A549 (cell line): ENCODE results near the gene NRIP3. TPM values are rescaled to one million over a fixed set of nuclear protein-coding genes. Genes with fewer than 3 reads are reported as not detected.

Experiments
- ATAC-seq, 2 experiments: fragments of 200-7000 bp in 1 of 2; fragments of >200 bp in 1 of 2; cut with Nextera tagmentation in 1 of 2; cut with Tn5 transposase in 1 of 2; 3 replicates each; pipeline versions ENCODE4 v1.8.0 to v1.9.1; 2018 to 2020; ENCODE audit warnings: mild to moderate bottlenecking in 1 of 2, moderate library complexity in 1 of 2
- CTCF ChIA-PET: fragments of 300-600 bp; sonication (Branson Sonifier 250); formaldehyde crosslinking; extraction: SDS; loops from one replicate; lab custom pipeline; 2021; ENCODE audit warnings: antibody characterized with exemption, inconsistent platforms; lab: Yijun Ruan, JAX
- POLR2A ChIA-PET: fragments of 350-600 bp; formaldehyde crosslinking; extraction: SDS; loops from one replicate; lab custom pipeline; 2021; ENCODE audit warnings: antibody characterized with exemption, inconsistent platforms; lab: Yijun Ruan, JAX
- DNase-seq, 2 experiments: peaks; one replicate each; pipeline versions ENCODE4 v3.0.0 to v3.0.0-alpha.2; 2011 to 2016; ENCODE audit warnings: low read depth in 1 of 2, low spot score in 1 of 2
- FAIRE-seq: peaks from 2 replicates; lab custom pipeline; 2011; peaks lifted over from hg19 to GRCh38; lab: Jason Lieb, UNC
- H3K27ac ChIP-seq, 2 experiments: fragments of >200 bp; sonication (Bioruptor Twin); formaldehyde crosslinking; 3 replicates each; pipeline ENCODE4 v1.5.1; 2016 to 2017
- H3K4me1 ChIP-seq: fragments of >200 bp; sonication (Bioruptor Twin); formaldehyde crosslinking; 3 replicates; pipeline ENCODE4 v1.6.1; 2016
- H3K4me2 ChIP-seq: fragments of >200 bp; sonication (Bioruptor Twin); formaldehyde crosslinking; 3 replicates; pipeline ENCODE4 v1.6.1; 2016
- H3K4me3 ChIP-seq: fragments of >200 bp; sonication (Bioruptor Twin); formaldehyde crosslinking; 3 replicates; pipeline ENCODE4 v1.5.1; 2016
- H3K9me3 ChIP-seq: fragments of >200 bp; sonication (Bioruptor Twin); formaldehyde crosslinking; 3 replicates; pipeline ENCODE4 v1.6.1; 2016
- CBX8 ChIP-seq: fragments of 200-600 bp; sonication (generic); IDR thresholded peaks from 2 replicates; pipeline ENCODE4 v1.6.1; 2016
- GATA3 ChIP-seq: IDR thresholded peaks from 2 replicates; pipeline ENCODE4 v1.6.1; 2012; ENCODE audit warnings: borderline replicate concordance
- HOXA7 ChIP-seq: fragments of 250-450 bp; sonication (Bioruptor Pico); IDR thresholded peaks from 2 replicates; pipeline ENCODE4 v1.5.0; 2020; ENCODE audit warnings: mild to moderate bottlenecking, moderate library complexity
- HOXB13 ChIP-seq: fragments of 250-450 bp; sonication (Bioruptor Pico); IDR thresholded peaks from 2 replicates; pipeline ENCODE4 v1.5.0; 2020; ENCODE audit warnings: low read depth, mild to moderate bottlenecking, moderate library complexity
- JUN ChIP-seq, 2 experiments: fragments of >200 bp; sonication (Bioruptor Twin); formaldehyde crosslinking; IDR thresholded peaks; 2 replicates in 1 of 2; 3 replicates in 1 of 2; pipeline ENCODE4 v1.6.1; 2016 to 2017
- KDM1A ChIP-seq: fragments of 200-600 bp; sonication (generic); IDR thresholded peaks from 2 replicates; pipeline ENCODE4 v1.6.1; 2016; ENCODE audit warnings: low read depth, mild to moderate bottlenecking
- NFE2L2 ChIP-seq: fragments of 150-350 bp; conservative IDR thresholded peaks from 2 replicates; pipeline ENCODE4 v1.6.1; 2014; ENCODE audit warnings: low read length
- NR3C1 ChIP-seq: fragments of >200 bp; sonication (Bioruptor Twin); formaldehyde crosslinking; IDR thresholded peaks from 3 replicates; pipeline ENCODE4 v1.6.1; 2017
- POLR2A ChIP-seq: IDR thresholded peaks from 2 replicates; pipeline ENCODE4 v1.6.1; 2012; ENCODE audit warnings: mild to moderate bottlenecking, low read length
- POLR2AphosphoS2 ChIP-seq: conservative IDR thresholded peaks from 2 replicates; pipeline ENCODE4 v1.6.1; 2012; ENCODE audit warnings: low read length, improper control_type of control experiment, inconsistent platforms
- RAD21 ChIP-seq, 2 experiments: fragments of >200 bp in 1 of 2; sonication (Bioruptor Twin) in 1 of 2; formaldehyde crosslinking in 1 of 2; IDR thresholded peaks in 1 of 2; conservative IDR thresholded peaks in 1 of 2; 2 replicates in 1 of 2; 3 replicates in 1 of 2; pipeline ENCODE4 v1.6.1; 2012 to 2018; ENCODE audit warnings: inconsistent platforms in 1 of 2
- RFX5 ChIP-seq: fragments of 450-650 bp; IDR thresholded peaks from 2 replicates; pipeline ENCODE4 v1.7.1; 2014; ENCODE audit warnings: antibody characterized with exemption, mild to moderate bottlenecking, moderate library complexity
- SMC3 ChIP-seq: fragments of >200 bp; sonication (Bioruptor Twin); formaldehyde crosslinking; IDR thresholded peaks from 3 replicates; pipeline ENCODE4 v1.6.1; 2018; ENCODE audit warnings: inconsistent platforms
- SREBF2 ChIP-seq: fragments of 450-650 bp; IDR thresholded peaks from 2 replicates; pipeline ENCODE4 v1.6.1; 2014; ENCODE audit warnings: mild to moderate bottlenecking, moderate library complexity
- ZSCAN20 ChIP-seq: fragments of 250-450 bp; sonication (Bioruptor Pico); IDR thresholded peaks from 2 replicates; pipeline ENCODE4 v1.8.0; 2022; ENCODE audit warnings: mild to moderate bottlenecking, moderate library complexity
- WGBS: methylation state at CpG from one replicate; pipeline ENCODE4 v1.1.6; 2017; ENCODE audit errors: missing lambda C conversion rate; 5-methylcytosine and 5-hydroxymethylcytosine counted together
- polyA plus RNA-seq, 4 experiments: library from polyadenylated mRNA; depleted of rRNA in 3 of 4; stranded (reverse); fragments of >200 nt; fragmentation: RNase III in 1 of 4; extraction: RNeasy Plus Mini Kit Qiagen cat#74134 plus additional on column Dnase treatment in 1 of 4; gene quantifications; 2 replicates in 3 of 4; 3 replicates in 1 of 4; pipeline ENCODE4 v1.2.3, GENCODE V29; 2011 to 2017
- TF ChIP-seq, protein P1 (sequence below): fragments of 250-450 bp; sonication (Bioruptor Pico); IDR thresholded peaks from 2 replicates; pipeline ENCODE4 v1.5.0; 2021; ENCODE audit warnings: mild to moderate bottlenecking, moderate library complexity, borderline replicate concordance
- TF ChIP-seq, protein P2 (sequence below): fragments of 450-650 bp; IDR thresholded peaks from 2 replicates; pipeline ENCODE4 v1.6.1; 2014; ENCODE audit warnings: antibody characterized with exemption
- TF ChIP-seq, protein P3 (sequence below): fragments of >200 bp; sonication (Bioruptor Twin); formaldehyde crosslinking; IDR thresholded peaks from 3 replicates; pipeline ENCODE4 v1.6.1; 2016
- TF ChIP-seq, protein P4 (sequence below): fragments of >200 bp; sonication (Bioruptor Twin); formaldehyde crosslinking; IDR thresholded peaks from 3 replicates; pipeline ENCODE4 v1.5.1; 2016

NRIP3 gene
- polyA plus RNA-seq, 2 of the 4 experiments (the other 2 are of a cell fraction): 0.49 to 1.0 TPM

DNA sequence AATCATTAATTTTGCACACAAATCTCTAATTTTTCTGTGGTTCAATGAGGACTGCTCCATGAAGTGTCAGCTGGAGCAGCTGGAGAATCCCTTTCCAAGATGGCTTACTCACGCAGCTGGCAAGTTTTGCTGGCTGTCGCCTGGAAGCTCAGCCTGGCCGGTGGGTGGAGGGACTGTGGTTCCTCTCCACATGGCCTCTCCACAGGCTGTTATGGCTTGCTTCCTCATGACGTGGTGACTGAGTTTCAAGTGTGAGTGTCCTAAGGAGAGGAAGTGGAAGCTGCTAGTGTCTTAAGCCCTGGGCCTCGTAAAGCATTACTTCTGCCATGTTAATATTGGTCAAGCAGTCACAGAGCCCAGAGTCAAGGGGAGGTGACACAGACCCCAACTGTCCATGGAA lies 14.0 kb upstream of the NRIP3 start (continued):
- no peak for TF ChIP-seq HOXA7 (CRISPR knock-in tag)
- no peak for TF ChIP-seq KDM1A
- TF ChIP-seq POLR2AphosphoS2: no peak
- TF ChIP-seq CBX8: no peak
- no peak for TF ChIP-seq NFE2L2

DNA sequence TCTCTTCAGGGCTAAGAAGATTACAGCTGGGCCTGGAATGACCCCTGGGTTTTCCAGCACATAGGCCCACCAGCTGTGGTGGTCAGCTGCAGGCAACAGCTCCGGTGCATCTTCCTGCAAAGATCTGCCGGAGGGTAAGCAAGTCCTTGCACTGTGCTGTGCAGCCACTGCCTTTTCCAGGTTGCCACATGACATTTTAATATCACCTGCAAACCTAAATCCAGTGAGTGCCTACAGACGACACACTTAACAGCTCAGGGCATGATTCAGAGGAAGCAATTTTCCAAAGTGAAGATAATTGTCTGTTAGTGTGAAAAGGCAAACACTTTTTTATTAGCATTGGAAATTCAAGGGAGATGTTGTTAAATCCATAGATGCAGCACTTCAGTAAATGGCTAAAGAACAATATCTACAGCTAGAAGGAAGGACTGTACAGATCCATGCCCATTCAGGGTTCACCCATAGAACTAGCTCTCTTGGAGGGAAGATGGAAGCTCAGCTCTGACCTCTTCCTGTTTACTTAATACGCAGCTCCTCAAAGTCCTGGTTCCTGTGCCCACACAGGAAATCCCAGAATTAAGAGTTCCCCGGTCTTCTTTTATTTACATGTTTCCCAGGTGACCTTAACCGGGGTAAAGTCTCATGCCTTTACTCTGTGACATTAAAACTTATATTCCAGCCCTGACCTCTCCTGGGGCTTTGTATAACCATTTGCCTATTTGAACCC lies 13.3 kb upstream of the NRIP3 start:
- TF ChIP-seq POLR2A (no peak), HOXB13 (CRISPR knock-in tag) (no peak), NR3C1 (no peak), SREBF2 (no peak), HOXA7 (CRISPR knock-in tag) (no peak)
- TF ChIP-seq, protein P1, sequence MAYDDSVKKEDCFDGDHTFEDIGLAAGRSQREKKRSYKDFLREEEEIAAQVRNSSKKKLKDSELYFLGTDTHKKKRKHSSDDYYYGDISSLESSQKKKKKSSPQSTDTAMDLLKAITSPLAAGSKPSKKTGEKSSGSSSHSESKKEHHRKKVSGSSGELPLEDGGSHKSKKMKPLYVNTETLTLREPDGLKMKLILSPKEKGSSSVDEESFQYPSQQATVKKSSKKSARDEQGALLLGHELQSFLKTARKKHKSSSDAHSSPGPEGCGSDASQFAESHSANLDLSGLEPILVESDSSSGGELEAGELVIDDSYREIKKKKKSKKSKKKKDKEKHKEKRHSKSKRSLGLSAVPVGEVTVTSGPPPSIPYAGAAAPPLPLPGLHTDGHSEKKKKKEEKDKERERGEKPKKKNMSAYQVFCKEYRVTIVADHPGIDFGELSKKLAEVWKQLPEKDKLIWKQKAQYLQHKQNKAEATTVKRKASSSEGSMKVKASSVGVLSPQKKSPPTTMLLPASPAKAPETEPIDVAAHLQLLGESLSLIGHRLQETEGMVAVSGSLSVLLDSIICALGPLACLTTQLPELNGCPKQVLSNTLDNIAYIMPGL (CRISPR knock-in tag): no peak
- H3K4me1 ChIP-seq: no peaks in the 10 kb centered on the region
- no peak for DNase-seq
- ChIA-PET POLR2A (no interaction called here), CTCF (interaction anchor here (0.6 to 9.8 kb wide), 15 partner anchors 8 to 490 kb away, joined by 3 to 160 read pairs (median 10); partner anchors contain the start of genes NRIP3 and SCUBE2)
- ATAC-seq: no peak
- H3K27ac ChIP-seq: no peak overlapping the region
- no peak for FAIRE-seq
- 75% methylated on average over 6 of the region's 6 CpGs for WGBS
- H3K9me3 ChIP-seq: no peaks in the 10 kb centered on the region
- H3K4me3 ChIP-seq: no peak overlapping the region
- no peak overlapping the region for H3K4me2 ChIP-seq

DNA sequence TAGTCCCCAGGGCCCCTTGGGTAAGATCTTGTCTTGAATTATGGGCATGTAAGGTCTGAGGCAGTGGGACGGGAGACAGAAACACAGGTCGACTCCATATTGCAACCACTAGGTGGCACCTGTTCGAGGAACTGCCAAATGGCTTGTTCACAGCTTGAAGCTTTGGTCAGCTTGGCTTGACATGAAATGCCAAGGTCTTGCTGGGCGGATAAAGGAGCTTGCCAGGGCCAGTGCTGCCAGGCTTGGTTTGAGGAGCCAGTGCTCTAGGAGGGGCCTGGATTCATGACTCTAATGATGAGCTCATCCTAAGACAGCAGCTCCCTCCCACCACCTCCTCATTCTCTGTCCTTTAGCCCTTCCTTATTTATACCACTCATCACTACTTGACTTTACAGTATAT lies 11.9 kb upstream of the NRIP3 start:
- WGBS: 6% methylated on average over 4 of the region's 4 CpGs
- Histone ChIP-seq H3K4me2 (no peak overlapping the region), H3K9me3 (no peaks in the 10 kb centered on the region; the same call in 2 of the 3 replicates), H3K4me3 (no peak overlapping the region), H3K27ac (no peak overlapping the region), H3K4me1 (no peaks in the 10 kb centered on the region)
- ChIA-PET CTCF (interaction anchor here (0.6 to 9.8 kb wide), 35 partner anchors 9 to 491 kb away, joined by 3 to 160 read pairs (median 6); partner anchors contain the start of gene SCUBE2), POLR2A (interaction anchor here (1.4 to 1.7 kb wide), 2 partner anchors 122 to 445 kb away, joined by 4 to 5 read pairs; partner anchors contain the start of gene ZNF143)
- peak; percentile 95 to 98 for ATAC-seq
- TF ChIP-seq GATA3: no peak
- peak; percentile 85 for TF ChIP-seq SMC3
- TF ChIP-seq RAD21 (conservative IDR thresholded peaks at IDR 0.05 in 1 of 2, IDR thresholded peaks at IDR 0.05 in 1 of 2): peak; percentile 67 to 68
- no peak for TF ChIP-seq ZSCAN20 (CRISPR knock-in tag)
- TF ChIP-seq, protein P2, sequence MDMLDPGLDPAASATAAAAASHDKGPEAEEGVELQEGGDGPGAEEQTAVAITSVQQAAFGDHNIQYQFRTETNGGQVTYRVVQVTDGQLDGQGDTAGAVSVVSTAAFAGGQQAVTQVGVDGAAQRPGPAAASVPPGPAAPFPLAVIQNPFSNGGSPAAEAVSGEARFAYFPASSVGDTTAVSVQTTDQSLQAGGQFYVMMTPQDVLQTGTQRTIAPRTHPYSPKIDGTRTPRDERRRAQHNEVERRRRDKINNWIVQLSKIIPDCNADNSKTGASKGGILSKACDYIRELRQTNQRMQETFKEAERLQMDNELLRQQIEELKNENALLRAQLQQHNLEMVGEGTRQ: no peak
- no peak for TF ChIP-seq RFX5
- TF ChIP-seq, protein P3, sequence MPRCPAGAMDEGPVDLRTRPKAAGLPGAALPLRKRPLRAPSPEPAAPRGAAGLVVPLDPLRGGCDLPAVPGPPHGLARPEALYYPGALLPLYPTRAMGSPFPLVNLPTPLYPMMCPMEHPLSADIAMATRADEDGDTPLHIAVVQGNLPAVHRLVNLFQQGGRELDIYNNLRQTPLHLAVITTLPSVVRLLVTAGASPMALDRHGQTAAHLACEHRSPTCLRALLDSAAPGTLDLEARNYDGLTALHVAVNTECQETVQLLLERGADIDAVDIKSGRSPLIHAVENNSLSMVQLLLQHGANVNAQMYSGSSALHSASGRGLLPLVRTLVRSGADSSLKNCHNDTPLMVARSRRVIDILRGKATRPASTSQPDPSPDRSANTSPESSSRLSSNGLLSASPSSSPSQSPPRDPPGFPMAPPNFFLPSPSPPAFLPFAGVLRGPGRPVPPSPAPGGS: no peak
- TF ChIP-seq JUN (IDR thresholded peaks at IDR 0.05): no peak
- TF ChIP-seq, protein P4, sequence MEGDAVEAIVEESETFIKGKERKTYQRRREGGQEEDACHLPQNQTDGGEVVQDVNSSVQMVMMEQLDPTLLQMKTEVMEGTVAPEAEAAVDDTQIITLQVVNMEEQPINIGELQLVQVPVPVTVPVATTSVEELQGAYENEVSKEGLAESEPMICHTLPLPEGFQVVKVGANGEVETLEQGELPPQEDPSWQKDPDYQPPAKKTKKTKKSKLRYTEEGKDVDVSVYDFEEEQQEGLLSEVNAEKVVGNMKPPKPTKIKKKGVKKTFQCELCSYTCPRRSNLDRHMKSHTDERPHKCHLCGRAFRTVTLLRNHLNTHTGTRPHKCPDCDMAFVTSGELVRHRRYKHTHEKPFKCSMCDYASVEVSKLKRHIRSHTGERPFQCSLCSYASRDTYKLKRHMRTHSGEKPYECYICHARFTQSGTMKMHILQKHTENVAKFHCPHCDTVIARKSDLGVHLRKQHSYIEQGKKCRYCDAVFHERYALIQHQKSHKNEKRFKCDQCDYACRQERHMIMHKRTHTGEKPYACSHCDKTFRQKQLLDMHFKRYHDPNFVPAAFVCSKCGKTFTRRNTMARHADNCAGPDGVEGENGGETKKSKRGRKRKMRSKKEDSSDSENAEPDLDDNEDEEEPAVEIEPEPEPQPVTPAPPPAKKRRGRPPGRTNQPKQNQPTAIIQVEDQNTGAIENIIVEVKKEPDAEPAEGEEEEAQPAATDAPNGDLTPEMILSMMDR: peak; percentile 82
- no peak for TF ChIP-seq HOXA7 (CRISPR knock-in tag)
- DNase-seq: peak; percentile 84 to 86
- FAIRE-seq: peak; percentile 84
